ENCODE measurements around the gene DRD4. TPM values are rescaled to one million over a fixed set of nuclear protein-coding genes. Genes with fewer than 3 reads are reported as not detected.

The DRD4 gene
- polyA plus RNA-seq, 2 donors = 0.18 to 0.39 TPM

DNA sequence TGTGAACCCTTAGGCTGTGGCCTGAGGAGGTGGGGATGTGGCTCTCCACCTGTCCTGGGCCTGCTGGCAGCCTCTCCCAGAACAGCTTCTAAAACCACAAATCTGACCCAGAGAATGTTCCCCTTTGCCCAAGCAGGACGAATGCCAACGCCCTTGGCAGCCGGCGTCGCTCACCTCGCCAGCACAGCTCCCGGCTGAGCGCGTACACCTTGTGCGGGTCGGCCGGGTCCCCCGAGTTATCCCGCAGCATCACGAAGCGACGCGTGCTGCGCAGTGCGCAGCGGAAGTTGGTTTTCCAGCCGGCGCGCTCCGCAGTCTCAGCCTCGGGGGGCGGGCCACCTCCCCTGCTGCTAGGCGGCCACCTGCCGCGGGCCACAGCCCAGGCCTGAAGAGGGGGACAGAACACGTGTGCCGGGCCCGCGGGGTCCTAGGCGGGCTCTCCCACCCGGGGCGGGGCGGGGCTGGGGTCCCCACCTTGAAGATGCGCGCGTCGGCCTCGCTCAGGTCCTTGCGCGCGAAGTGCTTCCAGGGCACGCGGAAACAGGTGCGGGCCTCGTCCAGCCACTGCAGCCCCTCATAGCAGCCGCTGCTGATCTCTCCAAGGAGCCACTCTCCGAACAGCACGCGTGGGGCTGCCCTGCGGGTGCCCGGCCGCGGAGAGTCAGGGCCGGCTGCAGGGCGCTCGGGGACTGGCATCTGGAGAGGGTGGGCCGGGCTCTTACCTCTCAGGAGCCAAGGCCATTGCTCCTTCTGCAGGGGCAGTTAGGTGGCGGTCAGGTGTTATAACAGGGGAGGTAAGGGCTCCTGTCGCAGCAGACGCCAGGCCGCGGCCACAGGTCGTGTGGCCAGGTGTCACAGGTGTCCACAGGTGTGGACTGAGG, 22.2 kb upstream of the DRD4 start:
- H3K27ac ChIP-seq (ENCODE audit: low read depth in 2 of 2, low read length in 1 of 2) = peak overlapping the region; percentile 97 to 100
- H3K9me3 ChIP-seq (ENCODE audit: control insufficient read depth in 2 of 2, insufficient read depth in 1 of 2, low read depth in 1 of 2, low read length in 1 of 2) = no peaks in the 10 kb centered on the region
- H3K4me1 ChIP-seq (ENCODE audit: control insufficient read depth in 2 of 2, insufficient read depth in 2 of 2, low read length in 1 of 2) = peaks cover 22 to 28% of the 10 kb centered on the region in 2 donors
- no peaks in the 10 kb centered on the region for H3K27me3 ChIP-seq (ENCODE audit: control insufficient read depth in 1 of 2, insufficient read depth in 2 of 2, low read length in 2 of 2)
- 36 to 38% methylated on average over 59 to 68 of the region's 68 CpGs for WGBS, 2 donors
- peaks cover 10 to 45% of the 10 kb centered on the region in 2 donors for H3K36me3 ChIP-seq (ENCODE audit: control insufficient read depth in 2 of 2, insufficient read depth in 2 of 2, low read length in 1 of 2)
- H3K4me3 ChIP-seq (ENCODE audit: low read depth in 1 of 2, low read length in 2 of 2) = peak overlapping the region; percentile 53 to 79

DNA sequence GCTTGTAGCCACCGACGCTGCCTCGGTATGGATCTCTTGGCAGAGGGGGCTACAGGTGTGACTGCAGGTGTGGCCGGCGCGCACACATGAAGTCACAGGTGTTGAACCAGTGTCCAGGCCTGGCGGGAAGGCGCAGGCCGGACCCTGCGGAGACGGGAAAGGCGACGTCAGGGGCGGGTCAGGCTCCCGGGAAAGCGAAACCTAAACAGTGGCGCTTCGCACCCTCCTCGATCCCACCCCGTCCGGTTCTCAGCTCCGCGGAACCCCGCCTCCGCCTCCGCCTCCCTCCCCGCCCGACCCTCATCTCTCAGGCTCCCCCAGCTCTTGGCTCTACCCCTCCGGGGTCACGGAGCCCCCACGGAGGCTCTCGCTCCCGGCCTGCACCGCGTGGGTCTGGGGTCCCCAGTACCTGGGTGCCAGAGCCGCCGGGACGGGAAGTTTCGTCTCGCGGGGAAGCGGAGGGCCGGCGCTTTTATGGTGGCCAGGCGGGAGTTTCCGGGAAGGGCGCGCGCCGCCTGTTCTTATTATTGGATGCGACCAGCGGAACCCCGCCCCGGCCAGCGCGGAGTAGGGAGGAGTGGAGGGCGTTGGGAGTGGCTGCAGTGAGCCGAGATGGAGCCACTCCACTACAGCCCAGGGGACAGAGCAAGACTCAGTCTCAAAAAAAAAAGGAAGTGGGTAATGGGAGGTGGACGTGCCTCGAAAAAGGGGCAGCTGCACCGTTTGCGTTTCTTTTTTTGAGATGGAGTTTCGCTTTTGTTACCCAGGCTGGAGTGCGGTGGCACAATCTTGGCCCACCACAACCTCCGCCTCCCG, 21.4 kb upstream of the DRD4 start, which contains the start of gene IRF7:
Gene IRF7 (minus strand): TSS at position 447 of the 816 bp plus-strand sequence. CDS start 586 bp downstream, outside the sequence.
- Histone ChIP-seq H3K36me3 (ENCODE audit: control insufficient read depth in 2 of 2, insufficient read depth in 2 of 2, low read length in 1 of 2) (peaks cover 9 to 37% of the 10 kb centered on the region in 2 donors), H3K27me3 (ENCODE audit: control insufficient read depth in 1 of 2, insufficient read depth in 2 of 2, low read length in 2 of 2) (no peaks in the 10 kb centered on the region), H3K4me1 (ENCODE audit: control insufficient read depth in 2 of 2, insufficient read depth in 2 of 2, low read length in 1 of 2) (peaks cover 22 to 31% of the 10 kb centered on the region in 2 donors), H3K4me3 (ENCODE audit: low read depth in 1 of 2, low read length in 2 of 2) (peak within 1 kb of the TSS; percentile 53 to 79), H3K9me3 (ENCODE audit: control insufficient read depth in 2 of 2, insufficient read depth in 1 of 2, low read depth in 1 of 2, low read length in 1 of 2) (no peaks in the 10 kb centered on the region), H3K27ac (ENCODE audit: low read depth in 2 of 2, low read length in 1 of 2) (peak within 1 kb of the TSS; percentile 97 to 100)
- 3 to 4% methylated on average over 52 to 66 of the region's 66 CpGs for WGBS, 2 donors

DNA sequence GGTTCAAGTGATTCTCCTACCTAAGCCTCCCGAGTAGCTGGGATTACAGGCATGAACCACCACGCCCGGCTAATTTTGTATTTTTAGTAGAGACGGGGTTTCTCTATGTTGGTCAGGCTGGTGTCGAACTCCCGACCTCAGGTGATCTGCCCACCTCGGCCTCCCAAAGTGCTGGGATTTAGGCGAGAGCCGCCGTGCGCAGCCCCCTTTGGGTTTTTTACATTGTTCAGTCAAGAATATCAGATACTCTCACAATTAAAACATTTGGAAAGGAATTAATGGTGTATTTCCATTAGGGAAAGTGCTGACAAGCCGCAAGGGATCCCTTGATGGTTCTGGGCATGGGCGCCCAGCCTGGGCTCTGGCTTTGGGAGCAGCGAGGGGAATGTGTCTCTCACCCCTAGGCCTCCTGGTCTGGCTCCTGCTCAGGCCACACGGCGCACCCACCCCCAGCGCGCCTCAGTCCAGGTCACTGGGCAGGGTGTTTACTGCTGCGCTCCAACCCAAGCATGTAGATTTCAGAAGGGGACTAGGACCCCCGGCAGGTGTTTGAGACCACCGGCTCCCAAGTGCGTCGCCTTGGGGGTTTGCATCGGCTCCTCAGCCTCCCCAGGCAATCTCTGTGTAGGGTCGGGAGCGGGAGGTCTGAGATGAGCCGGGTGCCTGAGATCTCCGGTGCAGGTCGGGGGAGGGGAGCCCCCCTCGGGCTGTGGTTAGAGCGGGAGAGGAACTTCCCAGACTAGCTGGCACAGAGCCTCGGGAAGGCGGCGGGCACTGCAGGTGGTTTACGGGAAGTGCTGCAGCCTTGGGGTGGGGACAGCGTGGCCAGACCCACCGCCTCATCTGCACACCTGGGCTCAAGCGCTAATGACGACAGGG, 20.5 kb upstream of the DRD4 start:
- Histone ChIP-seq H3K27ac (ENCODE audit: low read depth in 2 of 2, low read length in 1 of 2) (peak overlapping the region; percentile 97 to 100), H3K4me3 (ENCODE audit: low read depth in 1 of 2, low read length in 2 of 2) (no peak overlapping the region), H3K4me1 (ENCODE audit: control insufficient read depth in 2 of 2, insufficient read depth in 2 of 2, low read length in 1 of 2) (peaks cover 22 to 31% of the 10 kb centered on the region in 2 donors), H3K27me3 (ENCODE audit: control insufficient read depth in 1 of 2, insufficient read depth in 2 of 2, low read length in 2 of 2) (no peaks in the 10 kb centered on the region), H3K9me3 (ENCODE audit: control insufficient read depth in 2 of 2, insufficient read depth in 1 of 2, low read depth in 1 of 2, low read length in 1 of 2) (no peaks in the 10 kb centered on the region), H3K36me3 (ENCODE audit: control insufficient read depth in 2 of 2, insufficient read depth in 2 of 2, low read length in 1 of 2) (peaks cover 4 to 29% of the 10 kb centered on the region in 2 donors)
- 79 to 81% methylated on average over 38 to 39 of the region's 39 CpGs for WGBS, 2 donors

DNA sequence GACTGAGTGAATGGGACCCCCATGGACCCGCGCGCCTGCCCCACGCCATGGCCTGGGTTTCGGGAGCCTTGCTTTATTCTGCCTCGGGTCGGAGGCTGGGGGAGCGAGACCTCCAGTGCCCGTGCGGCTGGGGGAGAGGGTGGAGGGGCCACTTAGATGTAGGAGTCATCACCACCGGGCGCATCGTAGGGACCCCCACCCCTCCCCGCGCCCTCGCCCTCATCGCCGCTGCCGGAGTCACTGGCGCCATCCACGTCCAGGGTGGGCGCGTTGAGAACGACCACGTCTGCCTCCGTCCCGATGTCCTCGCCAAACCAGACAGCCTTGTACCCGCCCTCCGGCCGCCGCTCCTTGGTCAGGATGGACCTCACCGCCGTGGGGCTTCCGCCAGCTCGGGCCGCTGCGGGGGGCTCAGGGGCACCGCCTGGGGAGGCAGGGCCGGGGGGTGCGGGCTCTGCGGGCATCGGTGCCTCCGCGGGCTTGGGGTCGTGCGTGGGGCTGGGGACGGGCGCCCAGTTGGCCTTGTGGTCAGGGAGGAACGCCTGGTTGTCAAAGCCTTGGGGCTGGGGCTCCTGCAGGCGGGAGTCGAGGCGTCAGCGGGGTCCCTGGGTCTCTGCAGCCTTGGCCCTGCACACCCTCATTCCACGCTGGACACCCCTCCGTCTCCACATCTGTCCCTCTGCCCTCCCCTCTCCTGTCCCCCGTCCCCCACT, 19.7 kb upstream of the DRD4 start:
- no peak overlapping the region for H3K27ac ChIP-seq (ENCODE audit: low read depth in 2 of 2, low read length in 1 of 2)
- 93 to 94% methylated on average over 52 to 57 of the region's 57 CpGs for WGBS, 2 donors
- H3K4me1 ChIP-seq (ENCODE audit: control insufficient read depth in 2 of 2, insufficient read depth in 2 of 2, low read length in 1 of 2) = peaks cover 22 to 28% of the 10 kb centered on the region in 2 donors

DNA sequence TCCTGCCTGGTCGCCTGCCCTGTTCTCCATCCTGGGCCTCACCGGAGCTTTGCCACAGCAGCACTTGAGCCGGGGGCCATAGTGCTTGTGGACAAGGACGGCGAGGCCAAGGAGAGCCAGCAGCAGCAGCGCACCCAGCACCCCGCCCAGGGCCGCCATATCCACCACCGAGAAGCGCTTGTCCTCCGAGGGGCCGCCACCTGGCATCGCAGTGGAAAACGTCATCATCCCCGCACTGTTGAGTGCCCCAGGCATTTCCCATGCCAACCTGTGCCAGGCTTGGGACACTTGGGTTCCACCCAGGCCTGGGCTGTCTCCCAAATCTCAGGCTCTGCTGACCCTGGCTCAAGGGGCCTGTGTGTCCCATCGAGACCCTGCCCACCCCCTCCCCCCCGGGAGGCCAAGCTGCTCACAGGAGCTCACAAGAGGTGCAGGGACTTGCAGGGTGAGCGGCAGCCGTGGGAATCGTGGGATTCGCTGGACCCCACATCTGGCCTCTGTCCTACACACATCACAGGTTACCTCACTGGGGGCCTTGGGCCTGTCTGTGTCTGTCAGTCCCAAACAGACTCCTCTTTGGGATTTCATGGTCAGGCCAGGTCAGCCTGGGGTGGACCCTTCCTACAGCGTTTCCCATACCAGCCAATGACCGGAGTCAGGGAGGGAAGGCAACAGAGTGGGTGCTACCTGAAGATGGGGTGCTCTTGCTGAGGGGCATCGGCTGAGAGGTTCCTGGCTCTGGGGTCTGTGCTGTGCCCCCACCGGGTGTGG, 19.0 kb upstream of the DRD4 start:
- H3K4me3 ChIP-seq (ENCODE audit: low read depth in 1 of 2, low read length in 2 of 2) = no peak overlapping the region
- H3K27ac ChIP-seq (ENCODE audit: low read depth in 2 of 2, low read length in 1 of 2) = no peak overlapping the region
- WGBS, 2 donors = 88 to 90% methylated on average over 25 of the region's 25 CpGs
- H3K27me3 ChIP-seq (ENCODE audit: control insufficient read depth in 1 of 2, insufficient read depth in 2 of 2, low read length in 2 of 2) = no peaks in the 10 kb centered on the region
- peaks cover 0 to 15% of the 10 kb centered on the region in 2 donors for H3K36me3 ChIP-seq (ENCODE audit: control insufficient read depth in 2 of 2, insufficient read depth in 2 of 2, low read length in 1 of 2)
- no peaks in the 10 kb centered on the region for H3K9me3 ChIP-seq (ENCODE audit: control insufficient read depth in 2 of 2, insufficient read depth in 1 of 2, low read depth in 1 of 2, low read length in 1 of 2)
- H3K4me1 ChIP-seq (ENCODE audit: control insufficient read depth in 2 of 2, insufficient read depth in 2 of 2, low read length in 1 of 2) = peaks cover 20% of the 10 kb centered on the region in 2 donors

More for the DNA sequence above, 19.7 kb upstream of the DRD4 start:
- H3K27me3 ChIP-seq (ENCODE audit: control insufficient read depth in 1 of 2, insufficient read depth in 2 of 2, low read length in 2 of 2) = no peaks in the 10 kb centered on the region
- H3K9me3 ChIP-seq (ENCODE audit: control insufficient read depth in 2 of 2, insufficient read depth in 1 of 2, low read depth in 1 of 2, low read length in 1 of 2) = no peaks in the 10 kb centered on the region
- H3K36me3 ChIP-seq (ENCODE audit: control insufficient read depth in 2 of 2, insufficient read depth in 2 of 2, low read length in 1 of 2) = peaks cover 0 to 22% of the 10 kb centered on the region in 2 donors
- H3K4me3 ChIP-seq (ENCODE audit: low read depth in 1 of 2, low read length in 2 of 2) = no peak overlapping the region

DNA sequence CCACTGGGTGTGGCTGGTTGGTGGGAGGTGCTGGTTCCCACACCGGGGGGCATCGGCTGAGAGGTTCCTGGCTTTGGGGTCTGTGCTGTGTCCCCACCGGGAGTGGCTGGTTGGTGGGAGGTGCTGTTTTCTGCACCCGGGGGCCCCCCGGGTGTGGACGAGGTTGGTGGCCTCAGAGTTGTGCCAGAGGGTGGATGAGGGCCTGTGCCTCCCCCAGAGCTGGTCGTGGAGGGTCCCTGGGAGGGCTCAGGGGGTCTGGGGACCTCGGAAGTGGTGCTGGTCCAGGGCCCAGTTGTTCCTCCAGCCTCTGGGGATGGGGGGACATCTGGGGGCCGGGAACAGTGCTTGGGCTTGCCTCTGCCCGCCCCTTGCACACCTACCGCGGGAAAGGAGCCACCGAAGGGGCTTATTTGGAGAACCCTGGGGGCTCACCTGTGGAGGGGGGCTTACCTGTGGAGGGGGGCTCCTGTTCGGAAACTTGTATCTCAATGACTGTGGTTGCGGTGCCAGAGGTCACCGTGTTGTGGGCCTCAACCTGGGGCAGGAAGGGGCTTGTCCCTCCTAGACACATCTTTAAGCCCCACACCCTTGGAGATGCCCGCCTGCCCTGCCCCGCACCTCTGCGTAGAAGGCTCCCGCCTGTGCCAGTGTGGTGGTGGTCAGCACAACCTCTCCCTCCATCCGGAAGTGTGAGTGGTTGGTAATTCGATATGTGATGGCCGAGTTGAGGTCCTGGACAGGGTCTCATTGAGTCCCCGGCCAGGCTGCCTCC, 18.0 kb upstream of the DRD4 start:
- WGBS, 2 donors = 91 to 92% methylated on average over 21 to 24 of the region's 24 CpGs
- Histone ChIP-seq H3K27me3 (ENCODE audit: control insufficient read depth in 1 of 2, insufficient read depth in 2 of 2, low read length in 2 of 2) (no peaks in the 10 kb centered on the region), H3K4me3 (ENCODE audit: low read depth in 1 of 2, low read length in 2 of 2) (no peak overlapping the region), H3K36me3 (ENCODE audit: control insufficient read depth in 2 of 2, insufficient read depth in 2 of 2, low read length in 1 of 2) (peaks cover 0 to 11% of the 10 kb centered on the region in 2 donors), H3K4me1 (ENCODE audit: control insufficient read depth in 2 of 2, insufficient read depth in 2 of 2, low read length in 1 of 2) (peaks cover 13% of the 10 kb centered on the region in 2 donors), H3K9me3 (ENCODE audit: control insufficient read depth in 2 of 2, insufficient read depth in 1 of 2, low read depth in 1 of 2, low read length in 1 of 2) (no peaks in the 10 kb centered on the region), H3K27ac (ENCODE audit: low read depth in 2 of 2, low read length in 1 of 2) (no peak overlapping the region)

DNA sequence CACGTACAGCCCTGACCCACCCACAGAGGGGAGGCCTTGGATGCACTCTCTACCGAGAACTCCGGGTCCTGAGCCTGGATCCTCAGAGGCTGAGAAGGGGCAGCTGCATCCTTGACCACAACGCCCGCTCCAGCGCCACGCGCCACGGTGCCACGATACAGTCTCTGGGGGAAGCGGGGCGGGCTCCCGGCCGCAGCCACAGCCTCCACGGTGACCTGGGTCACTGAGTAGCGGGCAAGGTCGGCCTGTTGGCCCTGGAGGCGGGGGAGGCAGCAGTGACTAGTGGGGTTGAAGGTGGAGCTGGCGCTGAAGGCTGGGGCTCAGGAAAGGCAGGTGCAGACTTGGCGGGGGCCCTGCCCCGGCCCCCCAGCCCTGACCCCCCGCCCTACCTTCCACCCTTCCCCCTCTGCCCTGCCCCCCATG, 17.4 kb upstream of the DRD4 start:
- H3K27ac ChIP-seq (ENCODE audit: low read depth in 2 of 2, low read length in 1 of 2) = no peak overlapping the region
- peaks cover 9% of the 10 kb centered on the region in 2 donors for H3K4me1 ChIP-seq (ENCODE audit: control insufficient read depth in 2 of 2, insufficient read depth in 2 of 2, low read length in 1 of 2)
- H3K36me3 ChIP-seq (ENCODE audit: control insufficient read depth in 2 of 2, insufficient read depth in 2 of 2, low read length in 1 of 2) = peaks cover 0 to 10% of the 10 kb centered on the region in 2 donors
- no peak overlapping the region for H3K4me3 ChIP-seq (ENCODE audit: low read depth in 1 of 2, low read length in 2 of 2)
- 94 to 97% methylated on average over 22 of the region's 22 CpGs for WGBS, 2 donors
- no peaks in the 10 kb centered on the region for H3K9me3 ChIP-seq (ENCODE audit: control insufficient read depth in 2 of 2, insufficient read depth in 1 of 2, low read depth in 1 of 2, low read length in 1 of 2)
- no peaks in the 10 kb centered on the region for H3K27me3 ChIP-seq (ENCODE audit: control insufficient read depth in 1 of 2, insufficient read depth in 2 of 2, low read length in 2 of 2)
